Frontal cortex (tissue), 4 donors: ENCODE data around the gene SLC1A2. TPM values are rescaled to one million over a fixed set of nuclear protein-coding genes. Genes with fewer than 3 reads are reported as not detected.

Experiments used
- DNase-seq, 2 donors: peaks; one replicate each; pipeline ENCODE4 v3.0.0; 2012; ENCODE audit warnings: low spot score in 2 of 2
- FAIRE-seq: peaks from 2 replicates; lab custom pipeline; 2012; peaks lifted over from hg19 to GRCh38; lab: Jason Lieb, UNC
- total RNA-seq: library from RNA; depleted of rRNA; stranded (reverse); fragments of >200 nt; gene quantifications from one replicate; pipeline ENCODE4 v1.2.3, GENCODE V29; 2014
- donor health status: control.
- donor health status: control.
- donor health status: control.

The SLC1A2 gene
- total RNA-seq, result 161 TPM

GRCh38 chr11:35419184-35419829 lies at the start of gene SLC1A2:
Gene SLC1A2 (minus strand): TSS chr11:35419558. CDS start chr11:35418966, 592 bp downstream.
- FAIRE-seq (no peak), DNase-seq (peak; percentile 47 to 51)

- DNase-seq (no peak), FAIRE-seq (no peak)
These were observed 46.7 kb upstream of the SLC1A2 start for GRCh38 chr11:35466058-35466457.

- DNase-seq (no peak), FAIRE-seq (no peak)
These were observed 45.0 kb upstream of the SLC1A2 start for GRCh38 chr11:35464308-35464707.

- FAIRE-seq, result no peak
- no peak for DNase-seq
These were observed 44.0 kb upstream of the SLC1A2 start for GRCh38 chr11:35463331-35463751.

- no peak for FAIRE-seq
These were observed 42.7 kb upstream of the SLC1A2 start for GRCh38 chr11:35461917-35462538.

GRCh38 chr11:35459489-35459888 lies 40.1 kb upstream of the SLC1A2 start:
- FAIRE-seq (no peak), DNase-seq (no peak)

More at GRCh38 chr11:35461917-35462538, 42.7 kb upstream of the SLC1A2 start:
- no peak for DNase-seq

GRCh38 chr11:35458846-35459245 lies 39.5 kb upstream of the SLC1A2 start:
- FAIRE-seq (no peak), DNase-seq (no peak)

- FAIRE-seq, result no peak
These were observed 35.0 kb upstream of the SLC1A2 start for GRCh38 chr11:35454362-35454761.

GRCh38 chr11:35436581-35437250 lies 17.4 kb upstream of the SLC1A2 start:
- DNase-seq (no peak), FAIRE-seq (no peak)

More at GRCh38 chr11:35454362-35454761, 35.0 kb upstream of the SLC1A2 start:
- no peak for DNase-seq

GRCh38 chr11:35433588-35433987 lies 14.2 kb upstream of the SLC1A2 start:
- FAIRE-seq, result no peak
- no peak for DNase-seq

GRCh38 chr11:35432464-35432863 lies 13.1 kb upstream of the SLC1A2 start:
- DNase-seq (no peak), FAIRE-seq (no peak)

- DNase-seq, result no peak
- no peak for FAIRE-seq
These were observed 7.7 kb upstream of the SLC1A2 start for GRCh38 chr11:35427071-35427470.

- FAIRE-seq (no peak), DNase-seq (no peak)
These were observed 7.0 kb upstream of the SLC1A2 start for GRCh38 chr11:35426351-35426750.

GRCh38 chr11:35425603-35426212 lies 6.3 kb upstream of the SLC1A2 start:
- DNase-seq (no peak), FAIRE-seq (no peak)

- no peak for FAIRE-seq
- DNase-seq, result no peak
These were observed 5.0 kb upstream of the SLC1A2 start for GRCh38 chr11:35424157-35424940.

- DNase-seq (no peak), FAIRE-seq (no peak)
These were observed 1.0 kb upstream of the SLC1A2 start for GRCh38 chr11:35420371-35420770.

GRCh38 chr11:35419830-35420333 lies 524 bp upstream of the SLC1A2 start:
- no peak for FAIRE-seq
- DNase-seq, result peak in 1 of 2 donors; percentile 31

- no peak for DNase-seq
- no peak for FAIRE-seq
These were observed 825 bp downstream of the SLC1A2 start for GRCh38 chr11:35418282-35419183.

- DNase-seq, result no peak
- FAIRE-seq, result no peak
These were observed 3.9 kb downstream of the SLC1A2 start for GRCh38 chr11:35415487-35415886.
